Hematopoietic multipotent progenitor cell treated with erythropoietin and hydrocortisone succinate and interleukin-3 and kit ligand, for 17 days (in vitro differentiated cells): ENCODE results near the gene LDLRAD3.

Experiments
- DNase-seq: peaks from one replicate; pipeline ENCODE4 v3.0.0-alpha.2; 2015; ENCODE audit warnings: low spot score

The LDLRAD3 gene

DNA sequence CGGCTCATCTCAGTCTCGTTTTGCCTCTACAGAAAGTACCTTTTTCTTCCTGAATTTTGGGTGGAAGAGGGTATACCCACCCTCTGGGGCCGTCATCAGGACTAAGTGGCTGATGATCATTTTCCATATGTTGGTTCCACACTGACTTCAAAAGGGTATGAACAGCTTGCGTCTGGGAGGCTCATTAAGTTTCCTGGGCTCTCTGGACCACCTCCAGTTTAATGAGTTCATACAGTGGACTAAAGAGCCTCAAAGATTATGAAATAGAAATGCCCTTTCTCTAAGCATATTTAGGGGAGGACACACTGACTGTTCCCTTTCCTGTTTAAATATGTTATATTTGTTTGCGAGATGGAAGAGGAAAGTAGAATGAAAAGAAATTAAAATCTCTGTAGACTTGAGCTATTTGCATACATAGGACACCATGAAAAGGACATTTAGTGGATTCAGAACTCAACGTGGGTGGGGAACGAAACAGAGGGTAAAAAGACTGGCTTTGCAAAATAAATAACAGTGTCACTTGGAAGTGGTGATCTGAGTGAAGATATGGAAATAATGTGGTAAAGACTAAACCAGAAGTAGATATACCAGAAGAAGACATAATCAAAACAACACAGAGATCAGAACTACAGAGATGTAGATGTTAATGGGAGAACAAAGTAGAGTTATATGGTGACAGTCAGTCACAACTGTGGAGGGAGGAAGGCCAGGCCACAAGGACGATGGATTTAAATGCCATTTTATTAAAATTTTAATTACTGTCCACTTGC, 18.7 kb downstream of the LDLRAD3 start:
- no peak for DNase-seq

DNA sequence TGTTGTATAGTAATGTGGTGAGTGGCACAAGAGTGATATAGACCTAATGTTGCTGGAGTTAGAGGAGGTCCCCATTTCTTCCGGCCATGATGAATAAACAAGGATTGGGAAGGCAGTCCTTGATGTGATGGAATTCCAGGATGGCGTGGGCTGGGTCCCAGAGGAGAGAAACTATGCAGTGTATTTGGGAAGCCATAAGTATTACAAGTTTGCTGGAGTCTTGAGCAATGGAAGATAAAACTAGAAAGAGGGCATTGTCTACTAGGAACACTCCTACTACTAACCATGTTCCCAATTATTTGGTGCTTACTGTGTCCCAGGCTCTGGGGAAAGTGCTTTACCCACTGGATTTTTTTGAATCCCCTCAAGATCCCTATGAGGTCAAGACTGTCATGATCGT, 20.0 kb downstream of the LDLRAD3 start:
- DNase-seq = no peak

DNA sequence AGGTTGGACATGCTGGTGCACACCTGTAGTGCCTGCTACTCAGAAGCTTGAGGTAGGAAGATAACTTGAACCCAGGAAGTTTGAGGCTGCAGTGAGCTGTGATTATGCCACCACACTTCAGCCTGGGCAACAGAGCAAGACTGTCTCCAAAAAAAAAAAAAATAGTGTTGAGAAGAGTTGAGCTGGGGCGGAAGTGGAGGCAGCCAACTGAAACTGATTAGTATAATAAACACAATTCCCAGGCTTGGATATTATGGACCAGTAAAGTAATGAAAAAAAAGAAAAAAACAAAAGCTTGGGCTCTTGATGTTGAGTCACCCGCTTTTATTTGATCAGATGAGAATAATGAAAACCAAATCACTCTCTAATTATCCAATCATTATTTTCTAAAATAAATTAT, 21.0 kb downstream of the LDLRAD3 start:
- no peak for DNase-seq

DNA sequence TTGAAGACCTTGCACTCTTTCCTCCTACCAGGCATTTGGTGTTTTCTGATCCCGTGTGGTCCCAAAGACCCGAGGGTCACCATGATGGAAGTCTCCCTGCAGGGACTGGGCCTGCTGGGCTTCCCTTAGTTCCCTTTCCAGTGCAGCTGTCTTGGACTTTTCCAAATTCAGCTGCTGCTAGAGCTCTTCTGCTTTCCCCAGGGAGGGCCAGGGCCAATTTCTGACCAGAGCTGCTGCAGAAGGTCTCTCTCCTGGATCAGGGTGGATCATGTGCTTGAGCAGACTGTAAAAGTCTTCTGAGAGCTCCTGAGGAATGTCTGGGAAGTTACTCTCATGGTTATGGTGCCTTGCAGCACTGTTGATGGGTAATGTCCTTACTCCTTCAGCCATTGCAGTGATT, 23.2 kb downstream of the LDLRAD3 start:
- no peak for DNase-seq

DNA sequence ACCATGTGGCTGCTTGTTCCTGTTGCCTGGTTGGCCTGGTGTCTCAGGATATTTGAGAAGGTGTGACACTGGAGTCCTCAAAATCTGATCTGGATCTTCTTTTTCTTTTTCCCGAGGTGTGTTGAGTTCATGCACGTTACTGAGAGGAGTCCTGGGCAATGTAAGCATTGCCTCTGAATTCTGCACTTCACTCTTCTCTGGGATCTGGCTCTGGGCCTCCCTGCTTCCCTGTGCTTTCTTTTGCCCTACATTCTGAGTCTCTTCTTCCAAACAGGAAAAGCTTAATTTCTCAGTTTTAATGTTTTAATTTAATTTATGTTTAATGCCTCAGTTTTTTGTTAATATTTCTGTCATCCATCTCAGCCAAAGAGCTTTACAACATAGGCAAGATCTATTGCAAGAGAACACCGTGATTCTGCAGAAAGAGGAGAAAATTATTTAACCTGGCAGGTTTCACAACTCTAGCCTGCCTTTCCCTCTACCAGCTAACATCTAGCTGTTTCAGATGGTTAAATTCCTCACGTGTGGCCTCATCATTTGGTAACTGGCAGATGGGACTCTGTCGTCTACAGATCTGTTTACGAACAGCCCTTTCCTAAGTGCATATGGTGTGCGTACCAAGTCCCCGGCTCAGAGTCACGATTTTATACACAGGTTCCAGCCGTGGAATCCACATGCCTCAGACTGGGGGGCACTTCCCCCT, 24.7 kb downstream of the LDLRAD3 start:
- DNase-seq = no peak

DNA sequence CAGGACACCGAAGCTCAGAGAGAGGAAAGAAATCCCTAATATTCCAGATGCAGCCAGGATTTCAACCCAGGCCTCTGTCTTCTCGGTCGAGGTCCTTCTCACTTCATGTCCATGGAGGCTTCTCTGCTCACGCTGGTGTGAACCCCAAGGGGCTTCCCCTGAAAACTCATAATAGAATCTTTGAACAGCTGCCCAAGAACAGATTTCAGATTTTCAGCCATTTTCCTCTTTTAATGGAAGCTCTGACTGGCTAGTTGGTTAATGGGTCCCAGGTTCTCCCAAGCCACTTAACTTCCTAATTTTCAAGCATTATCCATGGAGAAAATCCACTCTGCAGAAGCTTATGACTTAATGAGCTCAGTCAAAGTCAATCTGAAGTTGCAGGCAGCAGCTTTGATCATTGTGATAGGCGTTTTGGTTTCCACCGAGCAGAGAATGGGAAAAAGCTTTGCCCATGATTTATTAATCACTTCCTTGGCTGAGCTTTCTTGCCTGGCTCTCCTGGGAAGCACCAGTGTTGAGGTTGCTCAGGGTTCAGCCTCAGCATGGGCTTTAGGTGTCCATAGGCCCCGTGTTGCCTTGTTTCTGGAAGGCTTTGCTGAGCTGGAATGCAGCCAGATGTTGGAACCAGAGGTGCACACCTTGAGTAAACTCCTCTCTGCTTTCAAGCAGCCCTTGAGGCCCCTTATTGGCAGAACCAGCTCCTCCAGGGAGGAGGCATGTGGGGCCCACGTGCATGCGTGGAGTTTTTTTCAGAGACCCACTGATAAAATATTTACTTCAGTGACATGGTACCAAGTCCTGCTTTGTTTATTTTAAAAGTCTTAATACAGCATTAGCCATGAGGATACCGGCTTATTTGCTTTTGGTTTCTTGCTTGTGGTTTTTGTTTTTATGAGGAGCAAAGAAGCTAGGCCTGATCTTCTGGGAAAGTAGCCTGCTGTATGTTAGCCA, 25.5 kb downstream of the LDLRAD3 start:
- no peak for DNase-seq

DNA sequence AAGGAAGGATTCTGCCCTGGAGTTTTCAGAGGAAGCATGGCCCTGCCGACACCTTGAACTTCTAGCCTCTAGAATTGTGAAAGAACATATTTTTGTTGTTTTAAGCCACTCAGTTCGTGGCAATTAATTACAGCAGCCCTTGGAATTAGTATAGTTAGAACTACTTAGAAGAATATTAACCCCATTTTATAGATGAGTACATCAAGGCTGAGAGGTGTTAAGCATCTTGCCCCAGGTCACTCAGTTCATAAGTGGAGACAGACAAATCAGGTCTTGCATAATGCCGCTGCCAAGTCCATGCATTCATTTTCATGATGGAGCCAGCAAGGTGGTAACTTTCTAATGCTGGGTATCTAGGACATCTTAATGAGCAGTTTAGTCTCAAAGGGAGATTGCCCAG, 26.6 kb downstream of the LDLRAD3 start:
- no peak for DNase-seq

DNA sequence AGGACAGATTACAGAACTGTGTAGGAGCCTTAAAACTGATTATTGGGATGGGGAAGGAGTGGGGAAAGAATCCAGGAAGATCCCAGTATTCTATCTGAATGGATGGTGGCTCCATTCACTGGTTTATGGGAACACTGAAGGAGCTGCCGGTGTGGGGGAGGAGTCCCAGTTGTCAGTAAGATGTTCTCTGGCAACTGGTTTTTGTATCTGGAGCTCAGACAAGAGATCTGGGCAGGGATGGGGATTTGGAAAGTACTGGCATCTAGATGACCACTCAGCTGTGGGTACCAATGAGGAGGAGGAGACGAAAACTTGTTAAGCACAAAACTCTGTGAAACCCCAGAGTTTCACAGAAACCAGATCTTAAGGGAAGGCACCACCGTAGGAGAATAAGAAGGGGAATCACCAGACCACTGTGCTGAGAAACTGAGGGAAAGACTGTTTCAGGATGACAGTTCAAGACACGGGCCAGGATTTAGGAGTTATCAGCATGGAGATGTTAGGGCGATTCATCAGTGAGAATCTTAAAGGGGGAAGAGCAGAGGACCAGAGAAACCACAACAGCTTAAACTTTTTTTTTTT, 28.1 kb downstream of the LDLRAD3 start:
- no peak for DNase-seq

DNA sequence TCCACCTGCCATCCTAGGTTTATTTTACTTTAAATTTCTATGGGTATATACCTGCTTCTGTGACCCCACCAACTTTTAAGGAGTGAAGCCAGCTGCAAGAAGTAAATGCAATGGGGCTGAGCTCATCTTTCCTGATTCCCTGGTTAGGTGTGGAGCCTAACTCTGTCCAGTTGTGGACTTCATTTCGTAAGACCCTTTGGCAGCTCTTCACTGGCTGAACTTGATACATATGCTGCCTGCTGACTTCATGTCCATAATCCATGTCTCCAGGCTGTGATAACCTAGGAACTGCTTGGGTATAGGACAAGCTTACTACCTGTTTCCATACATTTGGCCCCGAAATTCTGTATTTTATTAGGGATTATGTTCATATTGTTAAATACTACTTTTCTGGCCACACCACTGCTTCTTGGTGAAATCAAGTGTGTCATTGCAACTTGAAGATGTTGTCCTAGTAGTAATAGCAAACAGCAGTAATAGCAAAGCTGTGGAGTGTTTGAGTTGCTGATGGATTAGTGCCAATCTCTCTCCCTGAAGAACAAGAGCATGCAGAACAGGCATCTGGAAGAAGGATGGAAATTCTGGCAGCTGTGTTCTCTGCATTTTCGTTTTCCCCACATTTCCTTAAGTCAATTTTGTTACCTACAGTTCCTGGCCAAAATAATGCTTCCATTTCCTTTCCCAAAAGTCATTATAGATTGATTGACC, 31.2 kb downstream of the LDLRAD3 start:
- no peak for DNase-seq

DNA sequence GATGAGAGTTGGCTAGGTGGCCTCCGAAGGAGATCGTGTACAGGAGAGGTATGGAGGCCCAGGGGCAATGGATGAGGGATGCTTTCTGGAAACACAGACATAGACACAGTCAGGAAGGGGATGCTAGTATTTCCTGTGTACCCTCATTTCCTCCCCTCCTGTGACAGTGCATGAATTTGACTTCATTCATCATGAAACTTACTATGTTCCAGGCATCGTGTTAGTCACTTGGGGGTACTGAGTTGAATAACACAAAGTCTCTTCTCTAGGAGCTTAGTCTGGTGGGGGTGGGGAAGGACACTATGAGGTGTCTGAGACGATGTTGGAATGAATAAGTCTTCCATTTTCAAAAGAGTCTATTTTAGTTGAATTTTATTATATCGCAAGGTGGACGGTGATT, 32.6 kb downstream of the LDLRAD3 start:
- DNase-seq = no peak

DNA sequence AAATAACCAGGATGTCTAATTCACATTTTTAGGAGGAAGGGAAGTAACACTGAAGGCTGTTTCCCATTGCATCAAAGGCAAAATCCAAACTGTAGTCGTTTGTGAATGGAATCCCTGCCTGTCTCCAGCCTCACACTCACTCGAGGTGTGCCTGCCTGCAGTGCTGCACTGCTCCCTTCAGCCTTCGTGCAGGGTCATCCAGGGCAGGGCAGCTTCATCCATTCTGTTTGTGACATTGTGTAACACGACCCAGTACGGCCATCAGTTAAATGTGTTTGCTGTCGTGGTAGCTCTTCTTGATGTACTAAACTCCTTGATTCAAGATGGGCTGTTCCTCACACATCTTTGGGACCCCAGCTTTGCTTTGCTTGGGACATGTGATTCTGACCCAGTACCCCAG, 34.3 kb downstream of the LDLRAD3 start:
- no peak for DNase-seq

DNA sequence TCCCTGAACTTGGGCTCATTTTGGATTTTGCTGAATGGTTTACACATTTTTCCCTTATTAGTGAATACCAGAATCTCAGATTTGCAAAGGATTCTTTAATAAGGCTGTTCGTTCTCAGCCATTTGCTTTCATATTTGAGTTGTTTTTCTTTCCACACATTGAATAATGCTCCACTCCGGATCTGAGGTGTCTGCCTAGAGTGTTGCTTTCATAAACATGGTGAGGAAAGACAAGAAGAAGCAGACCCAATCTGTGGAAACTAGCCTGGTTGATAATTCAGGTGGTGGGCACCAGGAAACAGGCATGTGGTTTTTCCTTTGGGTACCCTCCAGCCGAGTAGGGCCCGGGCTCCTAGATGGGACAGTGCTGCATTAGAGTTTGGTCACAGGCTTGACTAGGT, 35.0 kb downstream of the LDLRAD3 start:
- no peak for DNase-seq

DNA sequence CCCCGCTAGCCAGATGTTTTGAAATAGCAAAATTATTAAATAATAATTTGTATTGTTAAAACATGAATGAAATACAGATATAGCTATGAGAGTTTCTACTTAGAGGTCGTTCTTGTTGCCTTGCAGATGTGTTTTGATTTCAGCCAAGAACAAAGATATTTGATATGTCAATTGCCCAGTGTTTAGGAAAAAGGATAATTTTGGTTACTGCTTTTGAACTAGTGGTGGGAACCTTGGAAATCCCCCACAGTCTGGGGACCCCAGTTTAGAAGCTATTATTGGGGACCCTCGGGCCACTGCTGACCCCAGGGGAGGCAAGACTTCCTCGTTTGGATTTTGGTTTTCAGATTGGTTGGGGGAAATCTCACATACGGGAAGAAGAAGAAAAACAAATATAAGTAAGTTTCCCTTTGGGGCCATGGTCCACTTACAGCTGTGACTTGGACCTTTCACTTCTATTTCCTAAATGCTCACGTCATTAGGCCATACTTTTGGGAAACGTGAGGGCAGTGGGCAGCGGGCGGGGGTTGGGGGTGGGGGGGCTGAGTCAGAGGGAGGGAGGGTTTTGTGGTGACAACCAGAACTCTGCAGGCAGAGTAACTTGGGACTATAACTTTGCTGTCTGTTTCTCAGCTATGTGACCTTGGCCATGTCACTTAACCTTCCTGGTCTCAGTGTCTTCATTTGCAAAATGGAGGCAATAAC, 37.0 kb downstream of the LDLRAD3 start:
- no peak for DNase-seq

DNA sequence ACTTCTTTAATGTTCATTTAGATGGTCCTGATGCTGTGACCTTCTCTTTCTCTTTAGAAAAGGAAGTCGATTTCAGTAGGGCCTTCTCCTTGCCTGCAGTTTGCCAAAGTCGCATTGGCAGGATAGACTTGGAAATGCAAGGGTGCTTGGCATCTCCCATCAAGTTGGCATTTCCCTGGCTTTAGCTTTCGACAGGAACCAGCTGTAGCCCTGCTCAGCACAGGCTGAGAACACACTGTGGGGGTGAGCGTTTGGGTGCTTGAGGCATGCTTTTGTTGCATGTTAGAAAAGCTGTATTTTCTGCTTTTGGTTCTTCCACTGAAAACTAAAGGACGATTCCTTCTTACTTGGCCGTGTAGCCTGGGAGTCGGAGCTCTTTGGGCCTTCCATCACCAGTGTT, 37.7 kb downstream of the LDLRAD3 start:
- DNase-seq = no peak

DNA sequence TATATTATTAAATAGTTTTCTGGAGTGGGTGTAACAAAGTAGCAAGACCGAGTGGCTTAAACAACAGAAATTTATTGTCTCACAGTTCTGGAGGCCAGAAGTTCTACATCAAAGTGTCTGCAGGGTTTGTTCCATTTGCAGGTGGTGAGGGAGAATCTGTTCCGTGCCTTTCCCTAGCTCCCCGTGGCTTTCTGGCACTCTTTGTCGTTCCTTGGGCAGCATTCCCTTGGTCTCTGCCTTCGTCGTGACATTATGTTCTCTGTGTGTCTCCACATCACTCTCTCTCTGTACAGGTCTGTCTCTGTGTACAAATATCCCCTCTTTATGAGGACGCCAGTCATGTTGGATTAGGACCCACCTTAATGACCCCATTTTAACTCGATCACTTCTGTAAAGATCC, 38.2 kb downstream of the LDLRAD3 start:
- DNase-seq = no peak

DNA sequence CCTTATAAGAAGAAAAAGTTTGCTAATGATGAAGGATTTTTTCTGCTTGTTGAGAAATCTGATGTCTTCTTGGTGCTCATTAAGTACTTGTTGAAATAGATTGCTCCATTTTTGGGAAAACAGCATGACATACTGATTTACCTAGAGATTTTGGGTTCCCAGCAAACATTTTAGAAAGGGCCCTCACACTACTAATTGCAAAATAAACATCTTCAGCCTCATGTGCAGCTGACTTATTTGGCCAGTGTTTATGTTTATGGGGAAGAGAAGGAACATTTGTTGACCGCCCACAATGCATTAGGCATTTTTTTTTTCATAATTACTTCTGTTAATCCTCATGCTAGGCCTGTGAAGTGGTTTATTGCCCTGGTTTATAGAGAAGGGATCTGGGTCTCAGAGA, 40.1 kb downstream of the LDLRAD3 start:
- DNase-seq = no peak

DNA sequence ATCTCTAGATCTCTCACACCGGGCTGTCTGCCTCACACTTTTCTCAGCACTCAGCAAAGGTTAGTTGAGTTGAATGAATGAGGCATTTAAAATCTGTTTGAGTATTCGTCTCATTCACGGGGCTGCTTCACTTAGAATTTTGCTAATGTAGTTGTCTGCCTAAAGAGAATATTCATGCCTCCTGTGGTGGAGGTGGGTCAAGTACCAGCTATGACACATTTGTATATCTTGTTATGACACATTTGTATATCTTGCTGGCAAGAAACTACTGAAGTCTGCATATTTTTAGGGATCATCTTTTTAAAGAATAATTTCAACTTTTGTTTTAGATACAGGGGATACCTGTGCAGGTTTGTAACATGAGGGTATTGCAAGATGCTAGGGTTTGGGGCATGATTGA, 43.1 kb downstream of the LDLRAD3 start:
- no peak for DNase-seq

DNA sequence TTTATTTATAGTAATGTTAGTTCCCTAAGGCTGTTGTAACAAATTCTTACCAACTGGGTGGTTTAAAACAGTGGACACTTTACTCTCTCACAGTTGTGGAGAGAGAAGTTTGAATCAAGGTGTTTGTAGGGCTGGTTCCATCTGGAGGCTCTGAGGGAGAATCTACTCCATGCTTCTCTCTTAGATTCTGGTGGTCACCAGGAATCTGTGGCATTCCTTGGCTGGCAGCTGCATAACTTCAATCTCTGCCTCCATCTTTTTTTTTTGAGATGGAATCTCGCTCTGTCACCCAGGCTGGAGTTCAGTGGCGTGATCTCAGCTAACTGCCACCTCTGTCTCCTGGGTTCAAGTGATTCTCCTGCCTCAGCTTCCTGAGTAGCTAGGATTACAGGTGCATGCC, 46.3 kb downstream of the LDLRAD3 start:
- no peak for DNase-seq

DNA sequence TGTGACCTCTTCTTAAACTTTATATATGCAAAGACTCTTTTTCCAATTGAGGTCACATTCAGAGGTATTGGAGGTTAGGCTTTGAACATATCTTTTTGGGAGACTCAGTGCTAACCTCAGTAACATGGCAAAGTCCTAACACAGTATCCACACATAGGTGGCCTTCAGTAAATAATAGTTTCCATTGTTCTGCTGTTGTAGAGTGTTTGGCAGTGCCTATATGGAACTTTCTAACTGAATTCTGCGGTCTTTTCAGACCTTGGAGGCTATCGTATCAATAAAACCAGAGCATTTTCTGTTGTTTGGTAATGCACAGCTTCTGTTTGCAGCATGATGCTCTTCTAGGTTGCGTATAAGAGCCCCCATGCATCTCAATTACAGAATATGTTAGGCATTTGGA, 47.0 kb downstream of the LDLRAD3 start:
- DNase-seq = no peak

DNA sequence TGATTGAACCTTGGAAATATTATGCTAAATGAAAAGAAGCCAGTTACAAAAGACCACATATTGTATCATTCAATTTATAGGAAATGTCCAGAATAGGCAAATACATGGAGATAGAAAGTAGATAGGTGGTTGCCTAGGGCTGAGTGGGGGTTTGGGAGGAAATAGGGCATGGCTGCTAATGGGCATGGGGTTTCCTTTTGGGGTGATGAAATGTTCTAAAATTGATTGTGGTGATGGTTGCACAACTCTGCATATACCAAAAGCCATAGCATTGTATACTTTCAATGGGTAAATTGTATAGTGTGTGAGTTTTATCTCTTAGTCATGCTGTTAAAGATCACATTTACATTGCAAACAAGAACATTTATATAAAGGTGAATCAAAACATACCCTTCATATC, 48.7 kb downstream of the LDLRAD3 start:
- DNase-seq = no peak

DNA sequence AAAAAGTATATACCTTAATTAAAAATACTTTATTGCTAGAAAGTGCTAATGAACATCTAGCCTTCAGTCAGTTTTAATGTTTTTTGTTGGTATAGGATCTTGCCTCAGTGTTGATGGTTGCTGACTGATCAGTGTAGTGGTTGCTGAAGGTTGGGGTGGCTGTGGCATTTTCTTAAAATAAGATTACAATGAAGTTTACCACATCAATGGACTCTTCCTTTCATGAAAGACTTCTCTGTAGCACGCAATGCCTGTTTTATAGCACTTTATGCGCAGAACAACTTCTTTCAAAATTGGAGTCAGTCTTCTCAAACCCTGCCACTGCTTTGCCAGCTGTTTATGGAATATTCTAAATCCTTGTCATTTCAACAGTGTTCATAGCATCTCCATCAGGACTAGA, 50.6 kb downstream of the LDLRAD3 start:
- DNase-seq = no peak
